HAP-1 (cell line): ENCODE results near the gene PPP5C.
"Not testable (repeated sequence)": the region's sequence is repeated elsewhere in the genome, so short reads cannot be mapped to it uniquely, and the experiment has no call there.

Source experiments
- DNase-seq, 2 experiments: peaks; one replicate each; pipeline ENCODE4 v3.0.0-alpha.2; 2016 to 2020; ENCODE audit warnings: low spot score in 2 of 2
- H3K27me3 ChIP-seq: fragments of 250-450 bp; sonication (Bioruptor Pico); 2 replicates; pipeline ENCODE4 v1.5.1; 2020; ENCODE audit warnings: low read depth, mild to moderate bottlenecking, moderate library complexity
- H3K36me3 ChIP-seq: fragments of 250-450 bp; sonication (Bioruptor Pico); replicated peaks from 2 replicates; pipeline ENCODE4 v1.5.1; 2020; ENCODE audit warnings: mild to moderate bottlenecking
- H3K4me1 ChIP-seq: fragments of 250-450 bp; sonication (Bioruptor Pico); 2 replicates; pipeline ENCODE4 v1.5.1; 2020; ENCODE audit warnings: mild to moderate bottlenecking
- H3K4me3 ChIP-seq: fragments of 250-450 bp; sonication (Bioruptor Pico); 2 replicates; pipeline ENCODE4 v1.5.1; 2020; ENCODE audit warnings: mild to moderate bottlenecking, moderate library complexity
- H3K9me3 ChIP-seq: fragments of 250-450 bp; sonication (Bioruptor Pico); 2 replicates; pipeline ENCODE4 v1.5.1; 2020; ENCODE audit warnings: mild to moderate bottlenecking, moderate library complexity
- in situ Hi-C: fragments of 300-500 bp; cut with MboI; formaldehyde crosslinking; loops from 3 replicates; pipeline ENCODE4 v1.14.3; 2020; ENCODE audit warnings: low sequenced_read_pairs, inconsistent platforms, mixed read lengths

PPP5C gene

GRCh38 chr19:46364359-46364758, 17.5 kb downstream of the PPP5C start:
- Histone ChIP-seq H3K27me3 (no peaks in the 10 kb centered on the region), H3K36me3 (peaks cover 45% of the 10 kb centered on the region), H3K4me3 (no peak overlapping the region), H3K9me3 (no peaks in the 10 kb centered on the region), H3K4me1 (no peaks in the 10 kb centered on the region)
- no peak for DNase-seq
- in situ Hi-C loops, result no loop called here

GRCh38 chr19:46365561-46365960, 18.7 kb downstream of the PPP5C start:
- DNase-seq, result no peak
- Histone ChIP-seq H3K27me3 (no peaks in the 10 kb centered on the region), H3K9me3 (no peaks in the 10 kb centered on the region), H3K36me3 (peaks cover 44% of the 10 kb centered on the region), H3K4me3 (no peak overlapping the region), H3K4me1 (no peaks in the 10 kb centered on the region)
- in situ Hi-C loops, result no loop called here

GRCh38 chr19:46366620-46367292, 19.9 kb downstream of the PPP5C start:
- Histone ChIP-seq H3K4me3 (no peak overlapping the region), H3K36me3 (peaks cover 51% of the 10 kb centered on the region), H3K4me1 (no peaks in the 10 kb centered on the region), H3K27me3 (no peaks in the 10 kb centered on the region), H3K9me3 (no peaks in the 10 kb centered on the region)
- in situ Hi-C loops, result no loop called here
- no peak for DNase-seq

GRCh38 chr19:46367426-46367825, 20.5 kb downstream of the PPP5C start:
- Histone ChIP-seq H3K36me3 (peaks cover 46% of the 10 kb centered on the region), H3K4me1 (no peaks in the 10 kb centered on the region), H3K4me3 (no peak overlapping the region), H3K27me3 (no peaks in the 10 kb centered on the region), H3K9me3 (no peaks in the 10 kb centered on the region)
- in situ Hi-C loops, result no loop called here
- DNase-seq, result no peak

GRCh38 chr19:46368116-46368515, 21.2 kb downstream of the PPP5C start:
- no peak for DNase-seq
- Histone ChIP-seq H3K36me3 (peaks cover 46% of the 10 kb centered on the region), H3K9me3 (no peaks in the 10 kb centered on the region), H3K4me3 (no peak overlapping the region), H3K27me3 (no peaks in the 10 kb centered on the region), H3K4me1 (no peaks in the 10 kb centered on the region)
- in situ Hi-C loops, result no loop called here

- DNase-seq, result no peak
- Histone ChIP-seq H3K36me3 (peaks cover 33% of the 10 kb centered on the region), H3K9me3 (no peaks in the 10 kb centered on the region), H3K27me3 (no peaks in the 10 kb centered on the region), H3K4me1 (no peaks in the 10 kb centered on the region), H3K4me3 (no peak overlapping the region)
- in situ Hi-C loops, result no loop called here
These were observed 22.9 kb downstream of the PPP5C start for GRCh38 chr19:46369817-46370216.

GRCh38 chr19:46371371-46371901, 24.5 kb downstream of the PPP5C start:
- Histone ChIP-seq H3K4me1 (no peaks in the 10 kb centered on the region), H3K27me3 (no peaks in the 10 kb centered on the region), H3K4me3 (no peak overlapping the region), H3K9me3 (no peaks in the 10 kb centered on the region), H3K36me3 (peaks cover 34% of the 10 kb centered on the region)
- no peak for DNase-seq
- in situ Hi-C loops, result no loop called here

- in situ Hi-C loops, result no loop called here
These were observed 26.1 kb downstream of the PPP5C start for GRCh38 chr19:46372901-46373490.

GRCh38 chr19:46373491-46374359, 26.8 kb downstream of the PPP5C start:
- DNase-seq, result no peak
- H3K9me3 ChIP-seq, result no peaks in the 10 kb centered on the region
- in situ Hi-C loops, result no loop called here
- H3K36me3 ChIP-seq, result peaks cover 41% of the 10 kb centered on the region
- no peaks in the 10 kb centered on the region for H3K27me3 ChIP-seq
- no peak overlapping the region for H3K4me3 ChIP-seq
- no peaks in the 10 kb centered on the region for H3K4me1 ChIP-seq

More at GRCh38 chr19:46372901-46373490, 26.1 kb downstream of the PPP5C start:
- no peak for DNase-seq
- no peaks in the 10 kb centered on the region for H3K9me3 ChIP-seq
- no peak overlapping the region for H3K4me3 ChIP-seq
- H3K4me1 ChIP-seq, result no peaks in the 10 kb centered on the region
- H3K27me3 ChIP-seq, result no peaks in the 10 kb centered on the region
- peaks cover 37% of the 10 kb centered on the region for H3K36me3 ChIP-seq

GRCh38 chr19:46374536-46375475, 27.9 kb downstream of the PPP5C start:
- H3K4me1 ChIP-seq, result peaks cover 2% of the 10 kb centered on the region; the same call in 1 of the 2 replicates
- no peaks in the 10 kb centered on the region for H3K9me3 ChIP-seq
- H3K27me3 ChIP-seq, result no peaks in the 10 kb centered on the region

GRCh38 chr19:46375476-46376067, 28.7 kb downstream of the PPP5C start:
- DNase-seq, H3K4me1 ChIP-seq, H3K9me3 ChIP-seq, in situ Hi-C loops, H3K4me3 ChIP-seq, H3K27me3 ChIP-seq: not testable (repeated sequence)
- H3K36me3 ChIP-seq, result peaks cover 54% of the 10 kb centered on the region

More at GRCh38 chr19:46374536-46375475, 27.9 kb downstream of the PPP5C start:
- peaks cover 47% of the 10 kb centered on the region for H3K36me3 ChIP-seq
- no peak for DNase-seq
- H3K4me3 ChIP-seq, result no peak overlapping the region
- in situ Hi-C loops, result no loop called here

- in situ Hi-C loops, result no loop called here
- Histone ChIP-seq H3K27me3 (no peaks in the 10 kb centered on the region), H3K36me3 (peaks cover 59% of the 10 kb centered on the region), H3K9me3 (no peaks in the 10 kb centered on the region), H3K4me1 (peaks cover 3% of the 10 kb centered on the region; the same call in 1 of the 2 replicates), H3K4me3 (no peak overlapping the region)
- DNase-seq, result no peak
These were observed 29.6 kb downstream of the PPP5C start for GRCh38 chr19:46376241-46377153.
